ENCODE measurements around the gene UQCRHL.
"Not testable (repeated sequence)": the region's sequence is repeated elsewhere in the genome, so short reads cannot be mapped to it uniquely, and the experiment has no call there.

The UQCRHL gene

GRCh38 chr1:15835205-15835740, 27.8 kb upstream of the UQCRHL start:
- DNase-seq (ENCODE audit: low read depth), result peak; percentile 32

- DNase-seq (ENCODE audit: low read depth), result peak; percentile 72
These were observed 27.2 kb upstream of the UQCRHL start for GRCh38 chr1:15834406-15835204.

- no peak for DNase-seq (ENCODE audit: low read depth)
These were observed 26.5 kb upstream of the UQCRHL start for GRCh38 chr1:15833842-15834405.

- DNase-seq (ENCODE audit: low read depth), result peak; percentile 23
These were observed 25.7 kb upstream of the UQCRHL start for GRCh38 chr1:15833069-15833679.

GRCh38 chr1:15830258-15830657, 22.8 kb upstream of the UQCRHL start:
- DNase-seq (ENCODE audit: low read depth), result no peak

GRCh38 chr1:15828931-15829330, 21.5 kb upstream of the UQCRHL start:
- not testable (repeated sequence) for DNase-seq (ENCODE audit: low read depth)

- DNase-seq (ENCODE audit: low read depth), result not testable (repeated sequence)
These were observed 20.1 kb upstream of the UQCRHL start for GRCh38 chr1:15827567-15827966.

GRCh38 chr1:15826810-15827507, 19.5 kb upstream of the UQCRHL start:
- no peak for DNase-seq (ENCODE audit: low read depth)

GRCh38 chr1:15825800-15826199, 18.4 kb upstream of the UQCRHL start:
- DNase-seq (ENCODE audit: low read depth), result no peak

- DNase-seq (ENCODE audit: low read depth), result no peak
These were observed 13.0 kb upstream of the UQCRHL start for GRCh38 chr1:15820478-15820877.

GRCh38 chr1:15816674-15817073, 9.2 kb upstream of the UQCRHL start:
- DNase-seq (ENCODE audit: low read depth), result no peak

GRCh38 chr1:15810073-15810472, 2.6 kb upstream of the UQCRHL start:
- DNase-seq (ENCODE audit: low read depth), result no peak

GRCh38 chr1:15808955-15809354, 1.5 kb upstream of the UQCRHL start:
- DNase-seq (ENCODE audit: low read depth), result no peak

GRCh38 chr1:15807121-15807520, 328 bp downstream of the UQCRHL start:
- no peak for DNase-seq (ENCODE audit: low read depth)

GRCh38 chr1:15804060-15804459, 3.4 kb downstream of the UQCRHL start:
- DNase-seq (ENCODE audit: low read depth), result no peak

- DNase-seq (ENCODE audit: low read depth), result no peak
These were observed 4.1 kb downstream of the UQCRHL start for GRCh38 chr1:15803380-15803779.

GRCh38 chr1:15802234-15802965, 5.0 kb downstream of the UQCRHL start:
- DNase-seq (ENCODE audit: low read depth), result no peak

- no peak for DNase-seq (ENCODE audit: low read depth)
These were observed 7.3 kb downstream of the UQCRHL start for GRCh38 chr1:15799928-15800835.

- DNase-seq (ENCODE audit: low read depth), result no peak
These were observed 8.2 kb downstream of the UQCRHL start for GRCh38 chr1:15799004-15799867.
